ENCODE measurements around the gene BLZF1.

DNA sequence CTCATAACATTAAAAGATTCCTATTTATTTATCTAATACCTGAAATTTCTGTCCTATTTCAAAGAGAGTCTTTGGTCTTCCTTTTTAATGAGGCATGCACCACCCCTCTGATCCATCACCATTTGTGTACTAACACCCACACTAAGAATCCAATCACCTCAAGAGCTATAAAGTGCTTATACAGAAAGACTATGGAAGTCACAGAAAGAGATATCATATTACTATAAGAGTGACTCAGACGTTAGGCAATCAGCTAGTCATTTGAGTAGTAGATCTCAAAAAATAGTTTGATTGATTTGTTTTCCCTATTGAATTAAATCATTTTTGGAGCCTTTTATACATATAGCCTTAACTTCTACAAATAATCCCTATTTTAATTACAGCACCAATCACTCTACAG lies 46.5 kb upstream of the BLZF1 start:
- TF ChIP-seq EP300 (IDR thresholded peaks at IDR 0.05), result no peak
- TF ChIP-seq CTCF (IDR thresholded peaks at IDR 0.05), result no peak
- TF ChIP-seq POLR2A (IDR thresholded peaks at IDR 0.05; ENCODE audit: low read depth), result no peak
- TF ChIP-seq POLR2AphosphoS5 (IDR thresholded peaks at IDR 0.05), result no peak

Data from esophagus muscularis mucosa (tissue), 4 donors.